Activated CD4-positive, alpha-beta T cell treated with anti-CD3 and anti-CD28 coated beads, Interleukin-2, amount 50 U/mL, for 24 hours (primary cell): ENCODE results near the gene BEND4.

Experiments
- DNase-seq, 2 donors: peaks; one replicate each; pipeline ENCODE4 v3.0.0-alpha.2; 2020; ENCODE audit warnings: low read depth in 1 of 2, low spot score in 1 of 2

BEND4 gene

GRCh38 chr4:42112846-42113245 is 39.6 kb downstream of the BEND4 start:
- no peak for DNase-seq

GRCh38 chr4:42104521-42104920 is 47.9 kb downstream of the BEND4 start:
- DNase-seq: no peak

- DNase-seq: no peak
These were observed 50.9 kb downstream of the BEND4 start for GRCh38 chr4:42101446-42101975.

GRCh38 chr4:42088386-42088785 is 64.1 kb downstream of the BEND4 start:
- no peak for DNase-seq

- DNase-seq: no peak
These were observed 68.6 kb downstream of the BEND4 start for GRCh38 chr4:42083816-42084215.

GRCh38 chr4:42080306-42080705 is 72.1 kb downstream of the BEND4 start:
- no peak for DNase-seq

GRCh38 chr4:42078184-42078801 is 74.2 kb downstream of the BEND4 start:
- no peak for DNase-seq

GRCh38 chr4:42074294-42074693 is 78.2 kb downstream of the BEND4 start:
- no peak for DNase-seq

GRCh38 chr4:42070463-42070862 is 82.0 kb downstream of the BEND4 start:
- no peak for DNase-seq

- no peak for DNase-seq
These were observed 85.2 kb downstream of the BEND4 start for GRCh38 chr4:42067264-42067663.

GRCh38 chr4:42066402-42066801 is 86.1 kb downstream of the BEND4 start:
- DNase-seq: no peak
